ENCODE results near the gene SEMA3G.

DNA sequence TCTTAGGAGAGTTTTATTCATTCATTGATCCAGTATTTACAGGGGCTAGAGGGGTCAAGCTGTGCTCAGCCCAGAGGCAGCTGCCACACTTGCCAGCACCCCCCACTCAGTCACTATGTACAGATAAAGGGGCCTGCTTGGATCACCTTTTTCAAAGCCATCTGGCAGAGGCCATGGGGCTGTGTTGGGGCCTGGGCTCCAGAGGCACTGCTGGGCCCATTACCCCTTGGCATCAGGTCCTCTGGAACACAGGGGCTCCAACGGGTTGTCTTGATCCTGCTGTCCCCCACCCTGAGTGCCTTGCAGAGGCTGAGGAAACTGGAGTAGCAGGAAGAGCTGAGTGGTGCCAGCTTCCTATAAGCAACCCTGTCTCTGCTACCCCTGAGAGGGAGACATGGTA lies 43.9 kb downstream of the SEMA3G start:
- TF ChIP-seq, protein P1, sequence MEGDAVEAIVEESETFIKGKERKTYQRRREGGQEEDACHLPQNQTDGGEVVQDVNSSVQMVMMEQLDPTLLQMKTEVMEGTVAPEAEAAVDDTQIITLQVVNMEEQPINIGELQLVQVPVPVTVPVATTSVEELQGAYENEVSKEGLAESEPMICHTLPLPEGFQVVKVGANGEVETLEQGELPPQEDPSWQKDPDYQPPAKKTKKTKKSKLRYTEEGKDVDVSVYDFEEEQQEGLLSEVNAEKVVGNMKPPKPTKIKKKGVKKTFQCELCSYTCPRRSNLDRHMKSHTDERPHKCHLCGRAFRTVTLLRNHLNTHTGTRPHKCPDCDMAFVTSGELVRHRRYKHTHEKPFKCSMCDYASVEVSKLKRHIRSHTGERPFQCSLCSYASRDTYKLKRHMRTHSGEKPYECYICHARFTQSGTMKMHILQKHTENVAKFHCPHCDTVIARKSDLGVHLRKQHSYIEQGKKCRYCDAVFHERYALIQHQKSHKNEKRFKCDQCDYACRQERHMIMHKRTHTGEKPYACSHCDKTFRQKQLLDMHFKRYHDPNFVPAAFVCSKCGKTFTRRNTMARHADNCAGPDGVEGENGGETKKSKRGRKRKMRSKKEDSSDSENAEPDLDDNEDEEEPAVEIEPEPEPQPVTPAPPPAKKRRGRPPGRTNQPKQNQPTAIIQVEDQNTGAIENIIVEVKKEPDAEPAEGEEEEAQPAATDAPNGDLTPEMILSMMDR (IDR thresholded peaks at IDR 0.05): no peak
- TF ChIP-seq POLR2AphosphoS2 (conservative IDR thresholded peaks at IDR 0.05; ENCODE audit: low read length) (no peak), POLR2A (IDR thresholded peaks at IDR 0.05; ENCODE audit: low read length) (no peak), KDM5A (IDR thresholded peaks at IDR 0.05) (no peak), JUN (IDR thresholded peaks at IDR 0.05) (no peak), MAX (IDR thresholded peaks at IDR 0.05) (no peak), RCOR1 (IDR thresholded peaks at IDR 0.05; ENCODE audit: low read depth, low read length) (no peak)
- TF ChIP-seq, protein P2, sequence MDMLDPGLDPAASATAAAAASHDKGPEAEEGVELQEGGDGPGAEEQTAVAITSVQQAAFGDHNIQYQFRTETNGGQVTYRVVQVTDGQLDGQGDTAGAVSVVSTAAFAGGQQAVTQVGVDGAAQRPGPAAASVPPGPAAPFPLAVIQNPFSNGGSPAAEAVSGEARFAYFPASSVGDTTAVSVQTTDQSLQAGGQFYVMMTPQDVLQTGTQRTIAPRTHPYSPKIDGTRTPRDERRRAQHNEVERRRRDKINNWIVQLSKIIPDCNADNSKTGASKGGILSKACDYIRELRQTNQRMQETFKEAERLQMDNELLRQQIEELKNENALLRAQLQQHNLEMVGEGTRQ (IDR thresholded peaks at IDR 0.05): no peak
